ENCODE results near the gene RUSC1.
"Not testable (repeated sequence)": the region's sequence is repeated elsewhere in the genome, so short reads cannot be mapped to it uniquely, and the experiment has no call there.

The RUSC1 gene

GRCh38 chr1:155326020-155326526 lies 5.4 kb downstream of the RUSC1 start:
- no peak for DNase-seq
- H3K36me3 ChIP-seq (ENCODE audit: control insufficient read depth in 4 of 4, insufficient read depth in 4 of 4, low read length in 3 of 4) = peaks cover 2 to 31% (median 14%) of the 10 kb centered on the region in 4 experiments
- ChIA-PET POLR2A (no interaction called here), CTCF (interaction anchor here (0.9 to 15.4 kb wide), 2 partner anchors 18 to 75 kb away, joined by 5 to 165 read pairs; partner anchors contain the start of gene FDPS)
- no peaks in the 10 kb centered on the region for H3K27me3 ChIP-seq (replicated peaks in 2 of 5; ENCODE audit: control insufficient read depth in 4 of 5, insufficient read depth in 5 of 5, low read length in 4 of 5)
- H3K4me3 ChIP-seq (ENCODE audit: control insufficient read depth in 1 of 7, extremely low read depth in 1 of 7, insufficient read depth in 4 of 7, low read depth in 2 of 7, low read length in 6 of 7) = peak overlapping the region in 2 of 7 experiments; percentile 8 to 89
- H3K27ac ChIP-seq (ENCODE audit: insufficient read depth in 1 of 2, low read depth in 1 of 2, low read length in 2 of 2, poor library complexity in 1 of 2, severe bottlenecking in 2 of 2) = no peak overlapping the region
- no peaks in the 10 kb centered on the region for H3K9me3 ChIP-seq (ENCODE audit: control extremely low read depth in 1 of 5, control insufficient read depth in 4 of 5, insufficient read depth in 2 of 5, low read depth in 1 of 5, low read length in 4 of 5)
- WGBS (ENCODE audit: insufficient coverage) = 85% methylated on average over 5 of the region's 6 CpGs
- peaks cover 0 to 45% (median 42%) of the 10 kb centered on the region in 4 experiments for H3K4me1 ChIP-seq (ENCODE audit: control extremely low read depth in 1 of 4, control insufficient read depth in 4 of 4, insufficient read depth in 4 of 4, low read length in 3 of 4)

DNA sequence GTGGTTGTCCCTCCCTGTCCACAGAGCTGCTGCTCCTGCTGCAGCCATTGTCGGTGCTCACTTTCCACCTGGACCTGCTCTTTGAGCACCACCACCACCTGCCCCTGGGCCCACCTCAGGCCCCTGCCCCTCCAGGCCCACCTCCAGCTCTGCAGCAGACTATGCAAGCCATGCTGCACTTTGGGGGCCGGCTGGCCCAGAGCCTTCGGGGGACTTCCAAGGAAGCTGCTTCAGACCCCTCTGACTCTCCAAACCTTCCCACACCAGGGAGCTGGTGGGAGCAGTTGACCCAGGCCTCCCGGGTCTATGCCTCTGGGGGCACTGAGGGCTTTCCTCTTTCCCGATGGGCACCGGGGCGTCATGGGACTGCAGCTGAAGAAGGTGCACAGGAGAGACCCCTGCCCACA lies 5.9 kb downstream of the RUSC1 start:
- no peak for DNase-seq
- ChIA-PET POLR2A (no interaction called here), CTCF (interaction anchor here (0.5 to 15.4 kb wide), 4 partner anchors 10 to 1059 kb away, joined by 3 to 165 read pairs (median 4); partner anchors contain the start of gene FDPS)
- H3K27me3 ChIP-seq (replicated peaks in 2 of 5; ENCODE audit: control insufficient read depth in 4 of 5, insufficient read depth in 5 of 5, low read length in 4 of 5) = no peaks in the 10 kb centered on the region
- 98% methylated on average over 7 of the region's 7 CpGs for WGBS (ENCODE audit: insufficient coverage)
- no peaks in the 10 kb centered on the region for H3K9me3 ChIP-seq (ENCODE audit: control extremely low read depth in 1 of 5, control insufficient read depth in 4 of 5, insufficient read depth in 2 of 5, low read depth in 1 of 5, low read length in 4 of 5)
- no peak overlapping the region for H3K4me3 ChIP-seq (ENCODE audit: control insufficient read depth in 1 of 7, extremely low read depth in 1 of 7, insufficient read depth in 4 of 7, low read depth in 2 of 7, low read length in 6 of 7)
- no peak overlapping the region for H3K27ac ChIP-seq (ENCODE audit: insufficient read depth in 1 of 2, low read depth in 1 of 2, low read length in 2 of 2, poor library complexity in 1 of 2, severe bottlenecking in 2 of 2)
- H3K4me1 ChIP-seq (ENCODE audit: control extremely low read depth in 1 of 4, control insufficient read depth in 4 of 4, insufficient read depth in 4 of 4, low read length in 3 of 4) = peaks cover 0 to 48% (median 36%) of the 10 kb centered on the region in 4 experiments
- peaks cover 2 to 31% (median 18%) of the 10 kb centered on the region in 4 experiments for H3K36me3 ChIP-seq (ENCODE audit: control insufficient read depth in 4 of 4, insufficient read depth in 4 of 4, low read length in 3 of 4)

GRCh38 chr1:155327981-155328380 lies 7.3 kb downstream of the RUSC1 start:
- ChIA-PET POLR2A (no interaction called here), CTCF (interaction anchor here (15.4 kb wide), 1 partner anchor 77 kb away, joined by 165 read pairs; no protein-coding TSS in a partner anchor)
- H3K4me3 ChIP-seq (ENCODE audit: control insufficient read depth in 1 of 7, extremely low read depth in 1 of 7, insufficient read depth in 4 of 7, low read depth in 2 of 7, low read length in 6 of 7) = no peak overlapping the region
- H3K27me3 ChIP-seq (replicated peaks in 2 of 5; ENCODE audit: control insufficient read depth in 4 of 5, insufficient read depth in 5 of 5, low read length in 4 of 5) = no peaks in the 10 kb centered on the region
- no peaks in the 10 kb centered on the region for H3K9me3 ChIP-seq (ENCODE audit: control extremely low read depth in 1 of 5, control insufficient read depth in 4 of 5, insufficient read depth in 2 of 5, low read depth in 1 of 5, low read length in 4 of 5)
- peak overlapping the region in 1 of 2 experiments; percentile 9 for H3K27ac ChIP-seq (ENCODE audit: insufficient read depth in 1 of 2, low read depth in 1 of 2, low read length in 2 of 2, poor library complexity in 1 of 2, severe bottlenecking in 2 of 2)
- peaks cover 2 to 31% (median 18%) of the 10 kb centered on the region in 4 experiments for H3K36me3 ChIP-seq (ENCODE audit: control insufficient read depth in 4 of 4, insufficient read depth in 4 of 4, low read length in 3 of 4)
- 94% methylated on average over 3 of the region's 4 CpGs for WGBS (ENCODE audit: insufficient coverage)
- no peak for DNase-seq
- H3K4me1 ChIP-seq (ENCODE audit: control extremely low read depth in 1 of 4, control insufficient read depth in 4 of 4, insufficient read depth in 4 of 4, low read length in 3 of 4) = peaks cover 0 to 39% (median 25%) of the 10 kb centered on the region in 4 experiments

DNA sequence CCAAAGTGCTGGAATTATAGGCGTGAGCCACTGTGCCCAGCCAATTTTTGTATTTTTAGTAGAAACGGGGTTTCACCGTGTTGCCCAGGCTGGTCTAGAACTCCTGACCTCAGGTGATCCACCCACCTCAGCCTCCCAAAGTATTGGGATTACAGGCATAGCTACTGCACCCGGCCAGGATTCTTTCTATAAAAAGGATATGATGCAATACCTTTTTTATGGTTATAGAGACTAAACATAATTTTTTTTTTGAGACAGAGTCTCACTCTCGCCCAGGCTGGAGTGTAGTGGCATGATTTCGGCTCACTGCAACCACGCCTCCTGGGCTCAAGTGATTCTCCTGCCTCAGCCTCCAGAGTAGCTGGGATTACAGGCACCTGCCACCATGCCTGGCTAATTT lies 8.2 kb downstream of the RUSC1 start:
- not testable (repeated sequence) for H3K4me3 ChIP-seq (ENCODE audit: control insufficient read depth in 1 of 7, extremely low read depth in 1 of 7, insufficient read depth in 4 of 7, low read depth in 2 of 7, low read length in 6 of 7); DNase-seq; H3K27me3 ChIP-seq (replicated peaks in 2 of 5; ENCODE audit: control insufficient read depth in 4 of 5, insufficient read depth in 5 of 5, low read length in 4 of 5); H3K9me3 ChIP-seq (ENCODE audit: control extremely low read depth in 1 of 5, control insufficient read depth in 4 of 5, insufficient read depth in 2 of 5, low read depth in 1 of 5, low read length in 4 of 5); H3K27ac ChIP-seq (ENCODE audit: insufficient read depth in 1 of 2, low read depth in 1 of 2, low read length in 2 of 2, poor library complexity in 1 of 2, severe bottlenecking in 2 of 2)
- Histone ChIP-seq H3K36me3 (ENCODE audit: control insufficient read depth in 4 of 4, insufficient read depth in 4 of 4, low read length in 3 of 4) (peaks cover 2 to 38% (median 21%) of the 10 kb centered on the region in 4 experiments), H3K4me1 (ENCODE audit: control extremely low read depth in 1 of 4, control insufficient read depth in 4 of 4, insufficient read depth in 4 of 4, low read length in 3 of 4) (peaks cover 0 to 33% (median 23%) of the 10 kb centered on the region in 4 experiments)
- ChIA-PET POLR2A (interaction anchor here (0.8 kb wide), 1 partner anchor 24 kb away, joined by 3 read pairs; no protein-coding TSS in a partner anchor), CTCF (interaction anchor here (0.6 to 15.4 kb wide), 2 partner anchors 22 to 78 kb away, joined by 3 to 165 read pairs; no protein-coding TSS in a partner anchor)
- 100% methylated on average over 3 of the region's 7 CpGs for WGBS (ENCODE audit: insufficient coverage)

GRCh38 chr1:155329980-155330598 lies 9.4 kb downstream of the RUSC1 start:
- ChIA-PET POLR2A (no interaction called here), CTCF (interaction anchor here (15.4 kb wide), 1 partner anchor 79 kb away, joined by 165 read pairs; no protein-coding TSS in a partner anchor)
- WGBS (ENCODE audit: insufficient coverage) = 96% methylated on average over 10 of the region's 11 CpGs
- Histone ChIP-seq H3K27ac (ENCODE audit: insufficient read depth in 1 of 2, low read depth in 1 of 2, low read length in 2 of 2, poor library complexity in 1 of 2, severe bottlenecking in 2 of 2) (no peak overlapping the region), H3K9me3 (ENCODE audit: control extremely low read depth in 1 of 5, control insufficient read depth in 4 of 5, insufficient read depth in 2 of 5, low read depth in 1 of 5, low read length in 4 of 5) (no peaks in the 10 kb centered on the region), H3K4me1 (ENCODE audit: control extremely low read depth in 1 of 4, control insufficient read depth in 4 of 4, insufficient read depth in 4 of 4, low read length in 3 of 4) (peaks cover 0 to 21% (median 15%) of the 10 kb centered on the region in 4 experiments), H3K4me3 (ENCODE audit: control insufficient read depth in 1 of 7, extremely low read depth in 1 of 7, insufficient read depth in 4 of 7, low read depth in 2 of 7, low read length in 6 of 7) (no peak overlapping the region), H3K27me3 (replicated peaks in 2 of 5; ENCODE audit: control insufficient read depth in 4 of 5, insufficient read depth in 5 of 5, low read length in 4 of 5) (no peaks in the 10 kb centered on the region), H3K36me3 (ENCODE audit: control insufficient read depth in 4 of 4, insufficient read depth in 4 of 4, low read length in 3 of 4) (peaks cover 6 to 44% (median 28%) of the 10 kb centered on the region in 4 experiments)
- DNase-seq = no peak

DNA sequence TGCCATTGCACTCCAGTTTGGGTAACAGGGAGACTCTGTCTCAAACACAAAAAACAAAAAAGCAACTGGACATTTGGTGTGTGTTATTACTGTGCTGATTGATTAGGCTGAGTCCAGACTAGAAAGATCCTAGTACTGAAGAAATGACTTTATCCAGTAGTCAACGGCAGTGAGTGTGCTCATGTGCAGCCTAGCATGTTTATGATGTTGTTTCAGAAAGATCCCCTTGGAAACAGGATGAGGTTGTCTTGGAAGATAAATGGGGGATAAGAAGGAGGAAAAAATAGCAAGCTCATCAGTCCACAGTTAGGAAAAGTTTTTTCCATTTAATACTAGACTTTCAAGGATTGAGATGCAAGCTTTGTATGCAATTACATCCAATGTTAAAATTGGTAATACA lies 14.3 kb downstream of the RUSC1 start:
- Histone ChIP-seq H3K4me1 (ENCODE audit: control extremely low read depth in 1 of 4, control insufficient read depth in 4 of 4, insufficient read depth in 4 of 4, low read length in 3 of 4) (peaks cover 0 to 6% (median 0%) of the 10 kb centered on the region in 4 experiments), H3K9me3 (ENCODE audit: control extremely low read depth in 1 of 5, control insufficient read depth in 4 of 5, insufficient read depth in 2 of 5, low read depth in 1 of 5, low read length in 4 of 5) (no peaks in the 10 kb centered on the region), H3K27ac (ENCODE audit: insufficient read depth in 1 of 2, low read depth in 1 of 2, low read length in 2 of 2, poor library complexity in 1 of 2, severe bottlenecking in 2 of 2) (no peak overlapping the region), H3K4me3 (ENCODE audit: control insufficient read depth in 1 of 7, extremely low read depth in 1 of 7, insufficient read depth in 4 of 7, low read depth in 2 of 7, low read length in 6 of 7) (no peak overlapping the region), H3K27me3 (replicated peaks in 2 of 5; ENCODE audit: control insufficient read depth in 4 of 5, insufficient read depth in 5 of 5, low read length in 4 of 5) (no peaks in the 10 kb centered on the region), H3K36me3 (ENCODE audit: control insufficient read depth in 4 of 4, insufficient read depth in 4 of 4, low read length in 3 of 4) (peaks cover 19 to 63% (median 49%) of the 10 kb centered on the region in 4 experiments)
- CTCF ChIA-PET = interaction anchor here (1.5 kb wide), 1 partner anchor 11 kb away, joined by 5 read pairs; no protein-coding TSS in a partner anchor
- POLR2A ChIA-PET = no interaction called here
- 100% methylated on average over 1 of the region's 1 CpG for WGBS (ENCODE audit: insufficient coverage)
- no peak for DNase-seq

GRCh38 chr1:155339515-155340097 lies 18.9 kb downstream of the RUSC1 start:
- Histone ChIP-seq H3K36me3 (ENCODE audit: control insufficient read depth in 4 of 4, insufficient read depth in 4 of 4, low read length in 3 of 4) (peaks cover 38 to 81% (median 59%) of the 10 kb centered on the region in 4 experiments), H3K4me1 (ENCODE audit: control extremely low read depth in 1 of 4, control insufficient read depth in 4 of 4, insufficient read depth in 4 of 4, low read length in 3 of 4) (no peaks in the 10 kb centered on the region), H3K27ac (ENCODE audit: insufficient read depth in 1 of 2, low read depth in 1 of 2, low read length in 2 of 2, poor library complexity in 1 of 2, severe bottlenecking in 2 of 2) (no peak overlapping the region), H3K9me3 (ENCODE audit: control extremely low read depth in 1 of 5, control insufficient read depth in 4 of 5, insufficient read depth in 2 of 5, low read depth in 1 of 5, low read length in 4 of 5) (no peaks in the 10 kb centered on the region), H3K4me3 (ENCODE audit: control insufficient read depth in 1 of 7, extremely low read depth in 1 of 7, insufficient read depth in 4 of 7, low read depth in 2 of 7, low read length in 6 of 7) (no peak overlapping the region), H3K27me3 (replicated peaks in 2 of 5; ENCODE audit: control insufficient read depth in 4 of 5, insufficient read depth in 5 of 5, low read length in 4 of 5) (no peaks in the 10 kb centered on the region)
- ChIA-PET CTCF (no interaction called here), POLR2A (no interaction called here)
- no peak for DNase-seq
- WGBS (ENCODE audit: insufficient coverage) = 100% methylated on average over 3 of the region's 8 CpGs
